Bronchial epithelial cell (primary cell): ENCODE results near the gene HMCES. TPM values are rescaled to one million over a fixed set of nuclear protein-coding genes. Genes with fewer than 3 reads are reported as not detected.

ENCODE experiments used
- DNase-seq: peaks from one replicate; pipeline ENCODE4 v3.0.0-alpha.2; 2010; ENCODE audit warnings: low read depth
- FAIRE-seq: peaks from 2 replicates; lab custom pipeline; 2011; peaks lifted over from hg19 to GRCh38; lab: Jason Lieb, UNC
- H3K27me3 ChIP-seq: 2 replicates; pipeline ENCODE4 v1.5.1; 2011; ENCODE audit warnings: low read length; ENCODE audit not compliant: control insufficient read depth, insufficient read depth
- H3K36me3 ChIP-seq: 2 replicates; pipeline ENCODE4 v1.5.1; 2011; ENCODE audit warnings: low read length; ENCODE audit not compliant: control insufficient read depth, insufficient read depth
- H3K4me3 ChIP-seq: 2 replicates; pipeline ENCODE4 v1.5.1; 2011; ENCODE audit warnings: mild to moderate bottlenecking, low read depth, low read length, control low read depth
- total RNA-seq: library from RNA; depleted of rRNA; stranded (reverse); fragments of >200 nt; gene quantifications from 2 replicates; pipeline ENCODE4 v1.2.1, GENCODE V29; 2014
- TF ChIP-seq, protein P1 (sequence below): IDR thresholded peaks from 2 replicates; pipeline ENCODE4 v1.5.1; 2011; ENCODE audit warnings: mild to moderate bottlenecking, moderate library complexity, low read length, control low read depth, inconsistent platforms; ENCODE audit not compliant: insufficient read depth, severe bottlenecking

The HMCES gene
- total RNA-seq, 1 donor from 2014 or later = 30.5 TPM

DNA sequence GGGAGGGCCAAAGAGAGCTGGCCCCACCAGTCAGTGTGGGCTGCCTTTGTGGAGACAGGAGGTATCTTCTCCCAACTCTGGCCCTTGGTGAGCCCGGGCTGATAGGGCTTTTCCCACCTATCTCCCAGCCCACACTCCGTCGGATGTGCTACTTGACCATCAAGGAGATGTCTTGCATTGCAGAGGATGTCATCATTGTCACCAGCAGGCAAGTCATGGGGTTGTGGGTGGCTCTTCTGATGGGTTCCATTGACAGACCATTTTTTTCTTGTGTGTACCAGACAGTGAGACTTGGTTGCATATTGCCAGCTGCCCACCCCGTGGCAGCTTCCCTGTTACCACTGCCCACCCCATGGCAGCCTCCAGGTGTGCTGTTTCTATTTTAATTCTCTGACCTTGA is 25.9 kb upstream of the HMCES start:
- TF ChIP-seq, protein P1, sequence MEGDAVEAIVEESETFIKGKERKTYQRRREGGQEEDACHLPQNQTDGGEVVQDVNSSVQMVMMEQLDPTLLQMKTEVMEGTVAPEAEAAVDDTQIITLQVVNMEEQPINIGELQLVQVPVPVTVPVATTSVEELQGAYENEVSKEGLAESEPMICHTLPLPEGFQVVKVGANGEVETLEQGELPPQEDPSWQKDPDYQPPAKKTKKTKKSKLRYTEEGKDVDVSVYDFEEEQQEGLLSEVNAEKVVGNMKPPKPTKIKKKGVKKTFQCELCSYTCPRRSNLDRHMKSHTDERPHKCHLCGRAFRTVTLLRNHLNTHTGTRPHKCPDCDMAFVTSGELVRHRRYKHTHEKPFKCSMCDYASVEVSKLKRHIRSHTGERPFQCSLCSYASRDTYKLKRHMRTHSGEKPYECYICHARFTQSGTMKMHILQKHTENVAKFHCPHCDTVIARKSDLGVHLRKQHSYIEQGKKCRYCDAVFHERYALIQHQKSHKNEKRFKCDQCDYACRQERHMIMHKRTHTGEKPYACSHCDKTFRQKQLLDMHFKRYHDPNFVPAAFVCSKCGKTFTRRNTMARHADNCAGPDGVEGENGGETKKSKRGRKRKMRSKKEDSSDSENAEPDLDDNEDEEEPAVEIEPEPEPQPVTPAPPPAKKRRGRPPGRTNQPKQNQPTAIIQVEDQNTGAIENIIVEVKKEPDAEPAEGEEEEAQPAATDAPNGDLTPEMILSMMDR = no peak
- no peak for DNase-seq
- Histone ChIP-seq H3K36me3 (peaks cover 35% of the 10 kb centered on the region), H3K27me3 (no peaks in the 10 kb centered on the region), H3K4me3 (no peak overlapping the region)
- no peak for FAIRE-seq

DNA sequence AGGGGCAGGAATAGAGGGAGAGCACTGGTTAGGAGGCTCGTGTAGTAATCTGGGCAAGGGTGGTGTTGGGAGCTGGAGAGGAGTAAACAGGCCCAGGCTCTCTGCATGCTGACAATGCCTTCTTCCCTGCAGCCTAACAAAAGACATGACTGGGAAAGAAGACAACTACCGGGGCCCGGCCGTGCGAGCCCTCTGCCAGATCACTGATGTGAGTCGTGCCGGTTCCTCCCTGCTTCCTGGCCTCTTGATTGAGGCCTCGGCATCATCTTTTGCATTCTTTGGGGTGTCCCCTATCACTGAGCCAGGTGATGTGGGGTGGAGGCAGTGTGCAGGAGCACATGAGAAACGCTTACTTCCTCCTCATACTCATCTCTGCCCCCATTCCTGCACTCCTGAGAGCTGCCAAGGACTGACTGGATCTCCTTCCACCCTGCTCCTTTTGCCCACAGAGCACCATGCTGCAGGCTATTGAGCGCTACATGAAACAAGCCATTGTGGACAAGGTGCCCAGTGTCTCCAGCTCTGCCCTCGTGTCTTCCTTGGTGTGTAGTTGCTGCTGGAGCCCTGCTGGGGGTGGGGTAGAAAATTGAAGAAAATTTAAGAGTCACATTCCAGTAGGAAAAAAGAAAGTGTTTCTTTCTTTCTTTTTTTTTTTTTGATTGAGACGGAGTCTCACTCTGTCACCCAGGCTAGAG is 24.0 kb upstream of the HMCES start:
- Histone ChIP-seq H3K27me3 (no peaks in the 10 kb centered on the region), H3K36me3 (peaks cover 45% of the 10 kb centered on the region), H3K4me3 (no peak overlapping the region)
- DNase-seq (no peak), FAIRE-seq (no peak)
- TF ChIP-seq, protein P1 = no peak

DNA sequence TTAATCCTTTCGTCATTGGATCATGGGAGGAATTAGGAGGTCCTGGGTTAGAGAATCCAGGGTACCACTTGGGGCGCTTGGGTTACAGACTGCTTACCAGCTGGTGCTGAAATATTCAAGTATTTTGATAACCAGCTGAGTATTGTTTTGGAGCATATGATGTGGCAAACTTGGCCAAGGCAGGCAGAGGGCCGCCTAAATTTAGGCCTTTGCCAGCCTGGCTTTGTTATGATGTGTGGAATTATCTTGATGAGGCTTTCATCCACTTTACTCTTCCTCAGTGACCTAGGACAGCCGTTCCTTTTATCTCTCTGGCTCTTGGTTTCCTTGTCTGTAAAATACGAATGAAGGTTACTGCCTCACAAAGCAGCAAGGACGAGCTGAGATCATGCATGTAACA is 22.4 kb upstream of the HMCES start:
- no peak for FAIRE-seq
- TF ChIP-seq, protein P1 = no peak

DNA sequence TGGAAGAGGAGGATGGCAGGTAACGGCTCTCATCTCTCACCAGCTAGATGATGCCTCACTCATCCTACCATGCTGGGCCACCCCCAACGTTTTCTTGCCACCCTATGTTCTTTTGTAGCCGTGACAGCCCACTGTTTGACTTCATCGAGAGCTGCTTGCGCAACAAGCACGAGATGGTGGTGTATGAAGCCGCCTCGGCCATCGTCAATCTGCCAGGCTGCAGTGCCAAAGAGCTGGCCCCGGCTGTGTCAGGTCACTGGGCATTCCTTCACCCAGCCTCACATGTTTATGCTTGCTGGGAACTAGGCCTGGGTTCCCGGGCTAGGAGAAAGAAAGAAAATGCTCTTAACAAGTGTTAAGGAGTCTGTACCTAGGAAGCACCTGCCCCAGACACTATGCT is 21.1 kb upstream of the HMCES start:
- DNase-seq (no peak), FAIRE-seq (no peak)
- H3K4me3 ChIP-seq = no peak overlapping the region
- peaks cover 60% of the 10 kb centered on the region for H3K36me3 ChIP-seq
- no peaks in the 10 kb centered on the region for H3K27me3 ChIP-seq
- TF ChIP-seq, protein P1 = no peak

More for the DNA sequence above, 22.4 kb upstream of the HMCES start:
- Histone ChIP-seq H3K36me3 (peaks cover 60% of the 10 kb centered on the region), H3K4me3 (no peak overlapping the region), H3K27me3 (no peaks in the 10 kb centered on the region)
- no peak for DNase-seq

DNA sequence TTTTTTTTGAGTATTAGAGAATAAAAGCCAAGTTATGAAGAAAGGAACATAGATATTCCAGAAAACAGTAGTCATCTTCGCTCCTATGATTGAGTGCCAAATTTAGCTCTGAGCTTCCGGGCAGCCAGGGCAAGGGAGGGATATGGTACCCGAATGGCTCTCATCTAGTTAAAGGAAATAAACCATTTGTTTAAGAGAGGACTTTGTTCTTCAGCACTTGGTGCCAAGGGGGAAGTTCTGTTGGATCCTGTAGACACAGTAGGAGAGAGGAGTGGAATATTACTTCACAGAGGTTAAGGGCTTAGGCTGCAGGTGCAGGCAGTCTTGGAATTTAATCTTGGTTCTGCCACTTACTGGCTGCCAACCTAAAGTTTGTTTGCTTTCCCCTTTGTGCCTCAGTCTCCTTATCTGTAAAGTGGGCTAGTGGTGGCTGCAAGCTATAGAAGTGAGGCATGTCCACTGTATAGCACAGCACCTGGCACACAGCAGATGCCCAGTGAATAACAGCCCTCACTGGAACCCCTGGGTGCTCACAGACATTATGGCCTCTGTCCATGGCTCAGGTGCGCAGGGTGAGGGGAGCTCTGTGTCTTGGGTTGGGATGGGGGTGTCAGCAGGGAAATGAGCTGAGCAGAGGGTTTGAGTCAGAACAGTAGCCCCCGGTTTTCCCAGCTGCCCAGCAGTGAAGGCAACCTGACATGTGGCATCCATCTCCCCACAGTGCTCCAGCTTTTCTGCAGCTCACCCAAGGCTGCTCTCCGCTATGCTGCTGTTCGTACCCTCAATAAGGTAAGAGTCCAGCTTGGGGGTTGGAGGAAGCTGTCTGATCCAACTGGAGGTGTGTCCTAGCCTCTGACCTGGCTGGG is 18.8 kb upstream of the HMCES start:
- Histone ChIP-seq H3K27me3 (no peaks in the 10 kb centered on the region), H3K36me3 (peaks cover 56% of the 10 kb centered on the region), H3K4me3 (no peak overlapping the region)
- no peak for DNase-seq
- TF ChIP-seq, protein P1 = no peak
- FAIRE-seq = no peak
